Caco-2 (cell line): ENCODE results near the gene MTHFD1. TPM values are rescaled to one million over a fixed set of nuclear protein-coding genes. Genes with fewer than 3 reads are reported as not detected.
A peak's percentile ranks its signal among the peaks of the same experiment; 100 is the strongest.

ENCODE experiments used
- BruUV-seq: library from RNA; stranded (reverse); fragments of 400-500 nt; replicated peaks from 2 replicates; lab custom pipeline; 2021; lab: Mats Ljungman, UMichigan
- CTCF ChIA-PET: fragments of 300-600 bp; sonication (Branson Sonifier 250); formaldehyde crosslinking; loops from one replicate; lab custom pipeline; 2022; ENCODE audit warnings: antibody characterized with exemption; lab: Charles Lee
- POLR2A ChIA-PET: fragments of 300-600 bp; sonication (Branson Sonifier 250); formaldehyde crosslinking; loops from one replicate; lab custom pipeline; 2022; ENCODE audit warnings: antibody characterized with exemption; lab: Charles Lee
- DNase-seq, 2 experiments: peaks; one replicate each; pipeline versions ENCODE4 v3.0.0 to v3.0.0-alpha.2; 2020 to 2022
- H3K27me3 ChIP-seq: replicated peaks from 2 replicates; pipeline ENCODE4 v1.6.0; 2011; ENCODE audit warnings: low read length; ENCODE audit not compliant: control insufficient read depth, insufficient read depth
- H3K36me3 ChIP-seq: 2 replicates; pipeline ENCODE4 v1.5.1; 2011; ENCODE audit warnings: low read length; ENCODE audit not compliant: control insufficient read depth, insufficient read depth
- H3K4me1 ChIP-seq: fragments of 250-450 bp; sonication (Bioruptor Pico); 2 replicates; pipeline ENCODE4 v1.5.1; 2020; ENCODE audit warnings: mild to moderate bottlenecking
- H3K4me3 ChIP-seq: 2 replicates; pipeline ENCODE4 v1.5.1; 2011; ENCODE audit warnings: low read depth, mild to moderate bottlenecking, control low read depth, low read length
- H3K9me3 ChIP-seq: fragments of 250-450 bp; sonication (Bioruptor Pico); 2 replicates; pipeline ENCODE4 v1.5.1; 2020; ENCODE audit warnings: mild to moderate bottlenecking, moderate library complexity
- H3K27ac Mint-ChIP-seq: one replicate; pipeline ENCODE4 v1.8.0; 2022; ENCODE audit warnings: mixed read lengths; ENCODE audit not compliant: unreplicated experiment
- H3K27me3 Mint-ChIP-seq: one replicate; pipeline ENCODE4 v1.8.0; 2022; ENCODE audit warnings: mixed read lengths; ENCODE audit not compliant: insufficient read depth, unreplicated experiment
- H3K36me3 Mint-ChIP-seq: one replicate; pipeline ENCODE4 v1.8.0; 2022; ENCODE audit warnings: mild to moderate bottlenecking, mixed read lengths; ENCODE audit not compliant: insufficient read depth, unreplicated experiment
- H3K4me1 Mint-ChIP-seq: one replicate; pipeline ENCODE4 v1.8.0; 2022; ENCODE audit warnings: low read depth, mixed read lengths; ENCODE audit not compliant: unreplicated experiment
- H3K4me3 Mint-ChIP-seq: one replicate; pipeline ENCODE4 v1.8.0; 2022; ENCODE audit warnings: mild to moderate bottlenecking, moderate library complexity, mixed read lengths; ENCODE audit not compliant: unreplicated experiment
- H3K9me3 Mint-ChIP-seq: one replicate; pipeline ENCODE4 v1.8.0; 2022; ENCODE audit warnings: mixed read lengths; ENCODE audit not compliant: unreplicated experiment
- CTCF ChIP-seq, 2 experiments: fragments of 200-600 bp in 1 of 2; IDR thresholded peaks; 1 replicate in 1 of 2; 2 replicates in 1 of 2; pipeline versions ENCODE4 v1.5.1 to v1.8.0; 2011 to 2022; ENCODE audit warnings: antibody characterized with exemption in 1 of 2, control low read depth in 1 of 2, inconsistent platforms in 1 of 2, low read depth in 1 of 2, low read length in 1 of 2, mild to moderate bottlenecking in 1 of 2, moderate library complexity in 1 of 2; ENCODE audit not compliant: insufficient read depth in 1 of 2, severe bottlenecking in 1 of 2, unreplicated experiment in 1 of 2
- intact Hi-C: fragments of 100-400 bp; cut with micrococcal nuclease; formaldehyde crosslinking; loops from one replicate; pipeline ENCODE4 v1.10.0; 2022; ENCODE audit not compliant: unreplicated experiment
- total RNA-seq: library from RNA; stranded (reverse); gene quantifications from 2 replicates; pipeline ENCODE4 v1.2.3, GENCODE V29; 2022

Gene MTHFD1
- total RNA-seq, 1 experiment from 2014 or later, result 180 TPM

GRCh38 chr14:64507376-64508156, 119.4 kb downstream of the MTHFD1 start:
- H3K9me3 Mint-ChIP-seq, result no peaks in the 10 kb centered on the region
- CTCF ChIA-PET, result no interaction called here
- Histone ChIP-seq H3K36me3 (no peaks in the 10 kb centered on the region), H3K4me3 (no peak overlapping the region), H3K4me1 (peaks cover 22% of the 10 kb centered on the region), H3K9me3 (no peaks in the 10 kb centered on the region), H3K27me3 (no peaks in the 10 kb centered on the region)
- peaks cover 28% of the 10 kb centered on the region for H3K4me1 Mint-ChIP-seq
- no peak for DNase-seq
- H3K36me3 Mint-ChIP-seq, result peaks cover 39% of the 10 kb centered on the region
- intact Hi-C loops, result loop anchor here (10.0 kb wide), 2 partner anchors 247 to 387 kb away; no protein-coding TSS in a partner anchor
- no TSS peak for BruUV-seq
- no peak overlapping the region for H3K27ac Mint-ChIP-seq
- no peak overlapping the region for H3K4me3 Mint-ChIP-seq
- no peak for TF ChIP-seq CTCF (IDR thresholded peaks at IDR 0.05; ENCODE audit: insufficient read depth in 1 of 2, low read depth in 1 of 2, low read length in 1 of 2, severe bottlenecking in 1 of 2, unreplicated experiment in 1 of 2)
- POLR2A ChIA-PET, result interaction anchor here (0.6 kb wide), 1 partner anchor 370 kb away, joined by 3 read pairs; no protein-coding TSS in a partner anchor
- H3K27me3 Mint-ChIP-seq, result no peaks in the 10 kb centered on the region

- Histone ChIP-seq H3K4me1 (peaks cover 20% of the 10 kb centered on the region), H3K4me3 (no peak overlapping the region), H3K27me3 (no peaks in the 10 kb centered on the region), H3K9me3 (no peaks in the 10 kb centered on the region), H3K36me3 (no peaks in the 10 kb centered on the region)
- ChIA-PET CTCF (no interaction called here), POLR2A (interaction anchor here (0.6 to 1.0 kb wide), 2 partner anchors 12 to 371 kb away, joined by 3 read pairs; no protein-coding TSS in a partner anchor)
- BruUV-seq, result no TSS peak
- Mint-ChIP-seq H3K36me3 (peaks cover 33% of the 10 kb centered on the region), H3K4me3 (no peak overlapping the region), H3K4me1 (peaks cover 28% of the 10 kb centered on the region), H3K27me3 (no peaks in the 10 kb centered on the region), H3K27ac (no peak overlapping the region), H3K9me3 (no peaks in the 10 kb centered on the region)
- no peak for TF ChIP-seq CTCF (IDR thresholded peaks at IDR 0.05; ENCODE audit: insufficient read depth in 1 of 2, low read depth in 1 of 2, low read length in 1 of 2, severe bottlenecking in 1 of 2, unreplicated experiment in 1 of 2)
- intact Hi-C loops, result loop anchor here (10.0 kb wide), 2 partner anchors 247 to 387 kb away; no protein-coding TSS in a partner anchor
- no peak for DNase-seq
Observed at GRCh38 chr14:64508215-64508776, 120.1 kb downstream of the MTHFD1 start.

- CTCF ChIA-PET, result no interaction called here
- no TSS peak for BruUV-seq
- Mint-ChIP-seq H3K4me3 (no peak overlapping the region), H3K4me1 (peaks cover 28% of the 10 kb centered on the region), H3K9me3 (no peaks in the 10 kb centered on the region), H3K27me3 (no peaks in the 10 kb centered on the region), H3K36me3 (peaks cover 25% of the 10 kb centered on the region), H3K27ac (peak overlapping the region; percentile 74)
- Histone ChIP-seq H3K4me1 (peaks cover 20% of the 10 kb centered on the region), H3K36me3 (no peaks in the 10 kb centered on the region), H3K27me3 (no peaks in the 10 kb centered on the region), H3K4me3 (no peak overlapping the region), H3K9me3 (no peaks in the 10 kb centered on the region)
- intact Hi-C loops, result loop anchor here (10.0 kb wide), 2 partner anchors 246 to 386 kb away; no protein-coding TSS in a partner anchor
- peak; percentile 44 to 53 for DNase-seq
- no peak for TF ChIP-seq CTCF (IDR thresholded peaks at IDR 0.05; ENCODE audit: insufficient read depth in 1 of 2, low read depth in 1 of 2, low read length in 1 of 2, severe bottlenecking in 1 of 2, unreplicated experiment in 1 of 2)
- POLR2A ChIA-PET, result interaction anchor here (1.0 kb wide), 1 partner anchor 13 kb away, joined by 3 read pairs; no protein-coding TSS in a partner anchor
Observed at GRCh38 chr14:64509036-64509435, 120.9 kb downstream of the MTHFD1 start.
